H9 (cell line): ENCODE data around the gene TRABD2B. TPM values are rescaled to one million over a fixed set of nuclear protein-coding genes. Genes with fewer than 3 reads are reported as not detected.

Experiments
- DNase-seq: peaks from one replicate; pipeline ENCODE4 v3.0.0-alpha.2; 2017
- H2AFZ ChIP-seq: one replicate; pipeline ENCODE4 v1.6.1; 2013; ENCODE audit warnings: mild to moderate bottlenecking, low read length, control low read depth, moderate library complexity
- H2AK5ac ChIP-seq: 2 replicates; pipeline ENCODE4 v1.6.1; 2013; ENCODE audit warnings: low read length, control low read depth, mixed read lengths; ENCODE audit not compliant: insufficient read length
- H2BK120ac ChIP-seq: one replicate; pipeline ENCODE4 v1.6.1; 2013; ENCODE audit warnings: low read depth, mild to moderate bottlenecking, low read length, control low read depth, inconsistent platforms; ENCODE audit not compliant: poor library complexity, severe bottlenecking
- H2BK12ac ChIP-seq: 2 replicates; pipeline ENCODE4 v1.6.1; 2013; ENCODE audit warnings: low read length, control low read depth, mixed read lengths, low read depth; ENCODE audit not compliant: insufficient read length
- H2BK15ac ChIP-seq: 2 replicates; pipeline ENCODE4 v1.6.1; 2013; ENCODE audit warnings: low read depth, low read length, control low read depth
- H2BK20ac ChIP-seq: one replicate; pipeline ENCODE4 v1.6.1; 2013; ENCODE audit warnings: low read depth, mild to moderate bottlenecking, low read length, control low read depth, inconsistent platforms; ENCODE audit not compliant: poor library complexity, severe bottlenecking
- H2BK5ac ChIP-seq: 2 replicates; pipeline ENCODE4 v1.6.1; 2013; ENCODE audit warnings: low read length, control low read depth, mixed read lengths; ENCODE audit not compliant: insufficient read length
- H3K14ac ChIP-seq: 2 replicates; pipeline ENCODE4 v1.6.1; 2013; ENCODE audit warnings: low read length, control low read depth; ENCODE audit not compliant: insufficient read depth
- H3K18ac ChIP-seq: 2 replicates; pipeline ENCODE4 v1.6.1; 2013; ENCODE audit warnings: low read depth, mild to moderate bottlenecking, mixed read lengths, low read length, control low read depth; ENCODE audit not compliant: insufficient read length
- H3K23ac ChIP-seq: 2 replicates; pipeline ENCODE4 v1.6.1; 2013; ENCODE audit warnings: low read length, control low read depth, mixed read lengths, low read depth; ENCODE audit not compliant: insufficient read length
- H3K23me2 ChIP-seq: 2 replicates; pipeline ENCODE4 v1.6.1; 2013; ENCODE audit warnings: low read depth, mild to moderate bottlenecking, mixed read lengths, low read length, control low read depth; ENCODE audit not compliant: insufficient read length, poor library complexity, severe bottlenecking
- H3K27ac ChIP-seq: 2 replicates; pipeline ENCODE4 v1.5.1; 2013; ENCODE audit warnings: low read length, control low read depth, mixed read lengths, low read depth; ENCODE audit not compliant: insufficient read length
- H3K27me3 ChIP-seq: 2 replicates; pipeline ENCODE4 v1.6.1; 2013; ENCODE audit warnings: low read length, control low read depth, inconsistent platforms; ENCODE audit not compliant: insufficient read depth
- H3K4ac ChIP-seq: 2 replicates; pipeline ENCODE4 v1.6.1; 2013; ENCODE audit warnings: low read depth, mild to moderate bottlenecking, control low read depth, inconsistent platforms, low read length, moderate library complexity
- H3K4me1 ChIP-seq: 2 replicates; pipeline ENCODE4 v1.6.1; 2013; ENCODE audit warnings: low read length, control low read depth, inconsistent platforms; ENCODE audit not compliant: insufficient read depth
- H3K4me2 ChIP-seq: 2 replicates; pipeline ENCODE4 v1.6.1; 2013; ENCODE audit warnings: low read length, control low read depth, mixed read lengths; ENCODE audit not compliant: insufficient read length, insufficient read depth
- H3K56ac ChIP-seq: 2 replicates; pipeline ENCODE4 v1.6.1; 2013; ENCODE audit warnings: low read depth, mild to moderate bottlenecking, mixed read lengths, low read length, control low read depth; ENCODE audit not compliant: insufficient read length
- H3K79me1 ChIP-seq: 2 replicates; pipeline ENCODE4 v1.6.1; 2013; ENCODE audit warnings: low read depth, mild to moderate bottlenecking, moderate library complexity, low read length, control low read depth, inconsistent platforms; ENCODE audit not compliant: insufficient read depth, poor library complexity, severe bottlenecking
- H3K79me2 ChIP-seq: 2 replicates; pipeline ENCODE4 v1.6.1; 2013; ENCODE audit warnings: low read length, control low read depth, inconsistent platforms; ENCODE audit not compliant: insufficient read depth
- H3K9ac ChIP-seq: 2 replicates; pipeline ENCODE4 v1.6.1; 2013; ENCODE audit warnings: low read length, control low read depth, mixed read lengths; ENCODE audit not compliant: insufficient read length; ENCODE audit errors: extremely low read depth
- H3K9me3 ChIP-seq: one replicate; pipeline ENCODE4 v1.6.1; 2013; ENCODE audit warnings: low read depth, low read length, inconsistent platforms; ENCODE audit not compliant: control insufficient read depth
- H3T11ph ChIP-seq: one replicate; pipeline ENCODE4 v1.6.1; 2013; ENCODE audit warnings: mild to moderate bottlenecking, low read length, control low read depth, inconsistent platforms
- H4K20me1 ChIP-seq: one replicate; pipeline ENCODE4 v1.6.1; 2013; ENCODE audit not compliant: control insufficient read depth, insufficient read length, insufficient read depth
- H4K5ac ChIP-seq: 2 replicates; pipeline ENCODE4 v1.6.1; 2013; ENCODE audit warnings: low read depth, mild to moderate bottlenecking, mixed read lengths, low read length, control low read depth; ENCODE audit not compliant: insufficient read length
- H4K8ac ChIP-seq: replicated peaks from 2 replicates; pipeline ENCODE4 v1.6.1; 2013; ENCODE audit warnings: low read length, control low read depth, mixed read lengths, low read depth; ENCODE audit not compliant: insufficient read length
- H4K91ac ChIP-seq: 2 replicates; pipeline ENCODE4 v1.6.1; 2013; ENCODE audit warnings: low read depth, mild to moderate bottlenecking, moderate library complexity, mixed read lengths, low read length, control low read depth; ENCODE audit not compliant: insufficient read length
- H3K27ac Mint-ChIP-seq, 3 experiments: 2 replicates in 2 of 3; 3 replicates in 1 of 3; pipeline ENCODE4 v1.8.0; 2020 to 2021; ENCODE audit warnings: mixed read lengths in 3 of 3, mild to moderate bottlenecking in 1 of 3, moderate library complexity in 1 of 3
- H3K27me3 Mint-ChIP-seq: 2 replicates; pipeline ENCODE4 v1.8.0; 2021; ENCODE audit warnings: low read depth, mild to moderate bottlenecking, moderate library complexity, mixed read lengths
- H3K36me3 Mint-ChIP-seq, 3 experiments: 2 replicates in 2 of 3; 3 replicates in 1 of 3; pipeline ENCODE4 v1.8.0; 2020 to 2021; ENCODE audit warnings: low read depth in 3 of 3, mixed read lengths in 3 of 3; ENCODE audit not compliant: insufficient read depth in 1 of 3
- H3K4me1 Mint-ChIP-seq, 2 experiments: 2 replicates each; pipeline ENCODE4 v1.8.0; 2020; ENCODE audit warnings: mixed read lengths in 2 of 2
- H3K4me3 Mint-ChIP-seq, 2 experiments: 2 replicates in 1 of 2; 3 replicates in 1 of 2; pipeline ENCODE4 v1.8.0; 2020 to 2021; ENCODE audit warnings: mild to moderate bottlenecking in 2 of 2, mixed read lengths in 2 of 2, moderate library complexity in 1 of 2
- H3K9me3 Mint-ChIP-seq, 2 experiments: 2 replicates in 1 of 2; 3 replicates in 1 of 2; pipeline ENCODE4 v1.8.0; 2020; ENCODE audit warnings: mild to moderate bottlenecking in 2 of 2, mixed read lengths in 2 of 2, moderate library complexity in 1 of 2
- WGBS: extraction: QIAGEN DNeasy Blood & Tissue Kit; methylation state at CpG from one replicate; pipeline ENCODE4 v1.1.7; 2013; ENCODE audit warnings: missing lambda C conversion rate, low lambda C conversion rate, mixed read lengths; ENCODE audit not compliant: insufficient read length; ENCODE audit errors: extremely low coverage; 5-methylcytosine and 5-hydroxymethylcytosine counted together
- total RNA-seq: library from RNA; stranded (reverse); gene quantifications from 2 replicates; pipeline ENCODE4 v1.2.1, GENCODE V29; 2021
- TF ChIP-seq, protein P1 (sequence below): fragments of 200-600 bp; sonication (generic); conservative IDR thresholded peaks from 3 replicates; pipeline ENCODE4 v1.8.0; 2021; ENCODE audit warnings: antibody characterized with exemption, mild to moderate bottlenecking

TRABD2B gene
- total RNA-seq, 1 experiment from 2014 or later = 2.3 TPM

DNA sequence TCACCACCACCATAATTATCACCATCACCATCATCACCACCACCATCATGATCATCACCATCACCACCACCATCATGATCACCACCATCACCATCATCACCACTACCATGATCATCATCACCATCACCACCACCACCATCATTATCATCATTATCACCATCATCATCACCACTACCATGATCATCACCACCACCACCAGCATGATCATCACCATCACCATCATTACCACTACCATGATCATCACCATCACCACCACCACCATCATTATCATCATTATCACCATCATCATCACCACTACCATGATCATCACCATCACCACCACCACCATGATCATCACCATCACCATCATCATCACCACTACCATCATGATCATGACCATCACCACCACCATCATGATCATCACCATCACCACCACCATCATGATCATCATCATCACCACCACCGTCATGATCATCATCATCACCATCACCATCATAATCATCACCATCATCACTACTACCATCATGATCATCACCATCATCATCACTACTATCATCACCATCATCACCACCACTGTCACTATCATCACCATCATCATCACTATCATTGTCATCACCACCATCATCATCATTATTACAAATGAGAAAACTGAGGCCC is 60.2 kb downstream of the TRABD2B start:
- no peak overlapping the region for H2AK5ac ChIP-seq
- no peak overlapping the region for H3K27ac Mint-ChIP-seq
- no peaks in the 10 kb centered on the region for H3K79me1 ChIP-seq
- H4K8ac ChIP-seq = no peak overlapping the region
- peaks cover 10 to 13% of the 10 kb centered on the region in 2 experiments for H3K4me1 Mint-ChIP-seq
- no CpG with 5 or more reads among the region's 1 CpG for WGBS
- H3K79me2 ChIP-seq = peaks cover 3% of the 10 kb centered on the region; the same call in 1 of the 2 replicates
- no peak overlapping the region for H3K18ac ChIP-seq
- no peak overlapping the region for H3K27ac ChIP-seq
- H3K36me3 Mint-ChIP-seq = no peaks in the 10 kb centered on the region; a peak in 1 of 7 replicates
- H3T11ph ChIP-seq = no peak overlapping the region
- H3K9me3 ChIP-seq = no peaks in the 10 kb centered on the region
- no peak overlapping the region for H2BK5ac ChIP-seq
- H3K23ac ChIP-seq = no peak overlapping the region
- no peak overlapping the region for H2BK15ac ChIP-seq
- no peak overlapping the region for H3K14ac ChIP-seq
- H3K27me3 ChIP-seq = no peaks in the 10 kb centered on the region
- H3K4ac ChIP-seq = no peak overlapping the region
- H3K23me2 ChIP-seq = no peaks in the 10 kb centered on the region
- H3K9ac ChIP-seq = no peak overlapping the region
- H3K4me3 Mint-ChIP-seq = no peak overlapping the region
- no peaks in the 10 kb centered on the region for H4K20me1 ChIP-seq
- no peak overlapping the region for H2BK20ac ChIP-seq
- H4K5ac ChIP-seq = no peak overlapping the region
- H3K27me3 Mint-ChIP-seq = peaks cover 4% of the 10 kb centered on the region
- H2BK12ac ChIP-seq = no peak overlapping the region
- no peak overlapping the region for H4K91ac ChIP-seq
- H2AFZ ChIP-seq = no peak overlapping the region
- TF ChIP-seq, protein P1, sequence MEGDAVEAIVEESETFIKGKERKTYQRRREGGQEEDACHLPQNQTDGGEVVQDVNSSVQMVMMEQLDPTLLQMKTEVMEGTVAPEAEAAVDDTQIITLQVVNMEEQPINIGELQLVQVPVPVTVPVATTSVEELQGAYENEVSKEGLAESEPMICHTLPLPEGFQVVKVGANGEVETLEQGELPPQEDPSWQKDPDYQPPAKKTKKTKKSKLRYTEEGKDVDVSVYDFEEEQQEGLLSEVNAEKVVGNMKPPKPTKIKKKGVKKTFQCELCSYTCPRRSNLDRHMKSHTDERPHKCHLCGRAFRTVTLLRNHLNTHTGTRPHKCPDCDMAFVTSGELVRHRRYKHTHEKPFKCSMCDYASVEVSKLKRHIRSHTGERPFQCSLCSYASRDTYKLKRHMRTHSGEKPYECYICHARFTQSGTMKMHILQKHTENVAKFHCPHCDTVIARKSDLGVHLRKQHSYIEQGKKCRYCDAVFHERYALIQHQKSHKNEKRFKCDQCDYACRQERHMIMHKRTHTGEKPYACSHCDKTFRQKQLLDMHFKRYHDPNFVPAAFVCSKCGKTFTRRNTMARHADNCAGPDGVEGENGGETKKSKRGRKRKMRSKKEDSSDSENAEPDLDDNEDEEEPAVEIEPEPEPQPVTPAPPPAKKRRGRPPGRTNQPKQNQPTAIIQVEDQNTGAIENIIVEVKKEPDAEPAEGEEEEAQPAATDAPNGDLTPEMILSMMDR = no peak
- peaks cover 3% of the 10 kb centered on the region; the same call in 1 of the 2 replicates for H3K4me1 ChIP-seq
- no peak overlapping the region for H3K56ac ChIP-seq
- no peak overlapping the region for H3K4me2 ChIP-seq
- H3K9me3 Mint-ChIP-seq = no peaks in the 10 kb centered on the region
- H2BK120ac ChIP-seq = no peak overlapping the region
- DNase-seq = no peak
